Measurements from ENCODE around the gene CDC45.
"Not testable (repeated sequence)": the region's sequence is repeated elsewhere in the genome, so short reads cannot be mapped to it uniquely, and the experiment has no call there.

The CDC45 gene

GRCh38 chr22:19530751-19531150 lies 51.0 kb downstream of the CDC45 start:
- DNase-seq (ENCODE audit: low read depth), result no peak

DNA sequence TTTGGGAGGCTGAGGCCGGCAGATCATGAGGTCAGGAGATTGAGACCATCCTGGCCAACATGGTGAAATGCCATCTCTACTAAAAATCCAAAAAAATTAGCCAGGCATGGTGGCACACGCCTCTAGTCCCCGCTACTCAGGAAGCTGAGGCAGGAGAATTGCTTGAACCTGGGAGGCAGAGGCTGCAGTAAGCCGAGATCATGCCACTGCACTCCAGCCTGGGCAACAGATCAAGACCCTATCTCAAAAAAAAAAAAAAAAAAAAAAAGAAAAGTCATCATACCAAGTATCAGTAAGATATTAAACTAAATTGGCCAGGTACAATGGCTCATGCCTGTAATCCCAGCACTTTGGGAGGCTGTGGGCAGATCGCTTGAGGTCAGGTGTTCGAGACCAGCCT lies 51.6 kb downstream of the CDC45 start:
- DNase-seq (ENCODE audit: low read depth), result not testable (repeated sequence)

DNA sequence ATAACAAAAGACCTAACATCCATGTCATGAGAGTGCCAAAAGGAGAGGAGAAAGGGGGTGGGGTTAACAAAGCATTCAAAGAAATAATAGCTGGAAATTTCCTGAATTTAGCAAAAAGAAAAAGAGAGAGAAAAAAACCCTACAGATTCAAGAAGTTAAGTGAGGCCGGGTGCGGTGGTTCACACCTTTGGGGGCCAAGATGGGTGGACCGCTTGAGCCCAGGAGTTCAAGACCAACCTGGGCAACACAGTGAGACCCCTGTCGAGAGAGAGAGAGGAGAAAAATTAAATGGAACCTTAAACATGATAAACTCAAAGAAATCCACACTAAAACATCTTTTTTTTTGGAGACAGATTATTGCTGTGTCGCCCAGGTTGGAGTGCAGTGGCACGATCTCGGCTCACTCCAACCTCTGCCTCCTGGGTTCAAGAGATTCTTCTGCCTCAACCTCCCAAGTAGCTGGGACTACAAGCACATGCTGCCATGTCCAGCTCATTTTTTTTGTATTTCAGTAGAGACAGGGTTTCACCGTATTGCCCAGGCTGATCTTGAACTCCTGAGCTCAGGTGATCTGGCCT lies 53.4 kb downstream of the CDC45 start:
- no peak for DNase-seq (ENCODE audit: low read depth)

DNA sequence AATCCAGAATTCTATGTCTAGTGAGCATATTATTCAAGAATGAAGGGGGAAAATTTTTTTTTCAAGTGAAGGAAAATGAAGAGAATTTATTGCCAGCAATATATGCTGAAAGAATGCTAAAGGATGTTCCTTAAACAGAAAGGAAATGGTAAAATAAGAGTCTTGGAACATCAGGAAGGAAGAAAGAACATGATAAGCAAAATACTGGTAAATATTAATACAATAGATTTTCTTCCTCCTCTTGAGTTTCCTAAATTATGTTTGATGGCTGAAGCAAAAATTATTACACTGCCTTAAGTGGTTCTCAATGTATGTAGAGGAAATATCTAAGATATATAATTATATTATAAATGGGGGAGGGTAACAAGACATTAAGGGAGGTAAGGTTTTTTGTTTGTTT lies 54.1 kb downstream of the CDC45 start:
- no peak for DNase-seq (ENCODE audit: low read depth)

DNA sequence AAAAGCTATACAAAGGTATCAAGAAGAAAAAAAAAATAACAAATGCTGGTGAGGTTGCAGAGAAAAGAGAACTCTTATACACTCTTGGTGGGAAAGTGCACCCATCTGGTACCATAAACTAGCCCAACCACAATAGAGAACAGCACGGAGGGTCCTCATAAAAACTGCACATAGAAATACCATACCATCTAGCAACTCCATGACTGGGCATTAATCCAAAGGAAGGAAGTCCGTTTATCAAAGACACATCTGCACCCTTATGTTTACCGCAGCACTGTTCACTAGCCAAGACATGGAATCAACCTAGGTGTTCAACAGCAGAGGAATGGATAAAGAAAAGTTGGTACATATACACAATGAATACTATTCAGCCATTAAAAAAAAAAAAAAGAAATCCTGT lies 55.3 kb downstream of the CDC45 start:
- DNase-seq (ENCODE audit: low read depth), result no peak

DNA sequence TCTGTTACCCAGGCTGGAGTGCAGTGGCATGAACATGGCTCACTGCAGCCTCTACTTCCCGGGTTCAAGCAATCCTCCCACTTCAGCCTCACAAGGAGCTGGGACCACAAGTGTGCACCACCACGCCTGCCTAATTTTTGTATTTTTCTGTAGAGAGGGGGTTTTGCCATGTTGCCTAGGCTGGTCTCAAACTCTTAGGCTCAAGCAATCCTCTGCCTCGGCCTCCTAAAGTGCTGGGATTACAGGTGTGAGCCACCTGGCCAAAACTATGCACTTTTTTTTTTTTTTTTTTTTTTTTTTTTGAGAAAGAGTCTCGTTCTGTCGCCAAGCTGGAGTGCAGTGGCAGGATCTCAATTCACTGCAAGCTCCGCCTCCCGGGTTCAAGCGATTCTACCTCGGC lies 56.8 kb downstream of the CDC45 start:
- no peak for DNase-seq (ENCODE audit: low read depth)

- DNase-seq (ENCODE audit: low read depth), result no peak
Measured at GRCh38 chr22:19537941-19538488, 58.3 kb downstream of the CDC45 start.

DNA sequence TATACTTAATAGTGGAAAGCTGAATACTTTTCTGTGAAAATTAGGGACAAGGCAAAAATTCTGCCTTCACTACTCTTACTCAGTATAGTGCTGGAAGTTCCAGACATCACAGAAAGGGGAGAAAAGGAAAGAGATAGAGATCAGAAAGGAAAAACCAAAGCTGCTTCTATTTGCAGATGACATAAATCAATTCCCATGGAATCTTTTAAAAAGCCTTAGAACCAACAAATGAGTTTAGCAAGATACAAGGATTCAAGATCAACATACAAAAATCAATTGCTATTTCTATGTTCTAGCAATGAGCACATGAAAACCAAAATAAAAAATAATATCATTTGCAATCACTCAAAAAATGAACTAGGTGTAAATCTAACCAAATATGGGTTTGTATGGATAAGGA lies 60.7 kb downstream of the CDC45 start:
- DNase-seq (ENCODE audit: low read depth), result no peak

GRCh38 chr22:19543970-19544708 lies 64.4 kb downstream of the CDC45 start:
- DNase-seq (ENCODE audit: low read depth), result no peak

DNA sequence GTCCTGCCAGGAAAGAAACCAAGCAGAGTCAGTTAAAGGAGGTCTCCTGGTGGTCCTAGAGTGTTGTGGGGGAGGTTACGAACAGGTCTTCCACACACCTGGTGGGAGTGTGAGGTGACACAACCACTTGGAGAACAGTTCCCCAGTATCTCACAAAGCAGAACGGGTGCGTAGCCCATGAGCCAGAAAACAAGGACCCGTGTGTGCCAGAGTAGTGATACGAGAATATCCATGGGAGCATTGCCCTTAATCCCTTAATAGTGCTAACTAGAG lies 66.2 kb downstream of the CDC45 start:
- no peak for DNase-seq (ENCODE audit: low read depth)

DNA sequence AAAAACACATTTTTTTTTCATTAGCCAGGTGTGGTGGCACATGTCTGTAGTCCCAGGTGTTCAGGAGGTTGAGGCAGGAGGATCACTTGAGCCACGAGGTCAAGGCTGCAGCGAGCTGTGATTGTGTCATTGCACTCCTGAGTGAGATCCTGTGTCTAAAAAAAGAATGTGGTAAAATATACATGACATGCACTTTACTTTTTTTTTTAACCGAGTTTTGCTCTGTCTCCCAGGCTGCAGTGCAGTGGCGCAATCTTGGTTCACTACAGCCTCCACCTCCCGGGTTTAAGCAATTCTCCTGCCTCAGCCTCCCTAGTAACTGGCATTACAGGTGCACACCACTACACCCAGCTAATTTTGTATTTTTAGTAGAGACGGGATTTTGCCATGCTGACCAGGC lies 67.0 kb downstream of the CDC45 start:
- no peak for DNase-seq (ENCODE audit: low read depth)

DNA sequence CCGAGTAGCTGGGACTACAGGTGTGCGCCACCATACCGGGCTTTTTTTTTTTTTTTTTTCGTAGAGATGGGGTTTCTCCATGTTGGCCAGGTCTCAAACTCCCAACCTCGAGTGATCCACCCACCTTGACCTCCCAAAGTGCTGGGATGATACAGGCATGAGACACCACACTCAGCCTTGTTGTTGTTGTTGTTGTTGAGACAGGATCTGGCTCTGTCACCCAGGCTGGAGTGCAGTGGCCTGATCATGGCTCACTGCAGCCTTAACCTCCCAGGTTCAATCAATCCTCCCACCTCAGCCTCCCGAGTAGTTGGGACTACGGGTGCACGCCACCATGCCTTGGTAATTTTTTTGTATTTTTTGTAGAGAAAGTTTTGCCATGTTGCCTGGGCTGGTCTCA lies 67.9 kb downstream of the CDC45 start:
- DNase-seq (ENCODE audit: low read depth), result no peak

DNA sequence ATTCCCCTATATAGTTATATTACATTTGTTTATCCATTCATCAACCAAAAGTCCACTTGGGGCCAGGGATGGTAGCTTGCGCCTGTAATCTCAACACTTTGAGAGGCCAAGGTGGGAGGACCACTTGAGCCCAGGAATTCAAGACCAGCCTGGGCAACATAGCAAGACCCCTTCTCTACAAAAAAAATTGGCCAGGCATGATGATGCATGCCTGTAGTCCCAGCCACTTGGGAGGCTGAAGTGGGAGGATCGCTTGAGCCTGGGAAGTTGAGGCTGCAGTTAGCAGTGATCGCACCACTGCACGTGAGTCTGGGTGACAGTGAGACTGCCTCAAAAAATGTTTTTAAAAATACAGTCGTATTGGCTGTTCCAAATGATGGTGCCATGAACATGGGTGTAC lies 68.7 kb downstream of the CDC45 start:
- not testable (repeated sequence) for DNase-seq (ENCODE audit: low read depth)

DNA sequence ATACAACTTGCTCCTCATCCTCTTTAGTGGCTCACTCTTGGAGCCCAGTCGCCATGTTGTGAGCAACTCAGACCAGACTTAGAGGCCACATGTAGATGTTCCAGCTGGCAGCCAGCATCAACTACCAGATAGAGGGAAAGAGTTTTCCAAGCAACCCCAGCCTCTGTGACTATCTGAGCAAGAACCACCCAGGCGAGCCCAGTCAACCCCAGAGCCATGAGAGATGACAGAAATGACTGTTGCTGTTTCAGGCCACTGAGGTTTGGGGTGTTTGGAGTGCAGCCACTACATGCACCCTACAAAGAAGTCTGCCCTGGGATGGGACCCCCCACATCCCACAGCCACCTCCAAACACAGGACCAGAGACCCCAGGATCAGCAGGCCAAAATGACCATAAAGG lies 69.2 kb downstream of the CDC45 start:
- no peak for DNase-seq (ENCODE audit: low read depth)

DNA sequence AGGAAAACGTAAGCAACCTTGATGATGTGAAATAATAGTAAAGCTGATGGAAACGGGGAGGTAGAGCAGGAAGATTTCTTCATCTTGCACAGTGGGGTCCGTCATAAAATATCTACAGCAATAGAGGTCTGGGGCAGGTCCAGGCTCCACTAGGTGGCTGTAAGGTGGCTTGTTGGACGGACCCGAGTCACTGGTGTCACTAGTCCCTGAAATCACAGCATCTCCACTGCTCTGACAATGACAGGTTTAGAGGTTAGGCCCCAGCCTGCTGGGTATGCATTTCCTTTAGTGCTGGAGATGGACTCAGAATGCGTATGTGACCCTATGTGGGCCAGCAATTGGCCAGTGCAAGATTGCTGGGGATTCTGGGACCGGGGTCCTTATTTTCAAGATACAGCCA lies 69.7 kb downstream of the CDC45 start:
- no peak for DNase-seq (ENCODE audit: low read depth)

DNA sequence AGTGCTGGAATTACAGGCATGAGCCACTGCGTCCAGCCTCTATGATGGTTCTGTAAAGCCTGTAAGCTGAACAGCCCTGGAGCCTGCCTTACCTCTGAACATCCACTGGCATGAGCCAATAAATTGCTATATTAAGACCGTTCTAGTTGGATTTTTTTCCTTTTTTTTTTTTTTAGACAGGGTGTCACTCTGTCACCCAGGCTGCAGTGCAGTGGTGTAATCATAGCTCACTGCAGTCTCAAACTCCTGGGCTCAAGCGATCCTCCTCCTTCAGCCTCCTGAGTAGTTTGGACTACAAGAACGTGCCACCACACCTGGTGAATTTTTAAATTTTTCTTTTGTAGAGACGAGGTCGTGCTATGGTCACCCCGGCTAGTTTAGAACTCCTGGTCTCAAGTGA lies 70.7 kb downstream of the CDC45 start:
- DNase-seq (ENCODE audit: low read depth), result no peak

- no peak for DNase-seq (ENCODE audit: low read depth)
Measured at GRCh38 chr22:19553201-19553600, 73.5 kb downstream of the CDC45 start.

GRCh38 chr22:19554834-19555404 lies 75.2 kb downstream of the CDC45 start:
- peak; percentile 9 for DNase-seq (ENCODE audit: low read depth)

DNA sequence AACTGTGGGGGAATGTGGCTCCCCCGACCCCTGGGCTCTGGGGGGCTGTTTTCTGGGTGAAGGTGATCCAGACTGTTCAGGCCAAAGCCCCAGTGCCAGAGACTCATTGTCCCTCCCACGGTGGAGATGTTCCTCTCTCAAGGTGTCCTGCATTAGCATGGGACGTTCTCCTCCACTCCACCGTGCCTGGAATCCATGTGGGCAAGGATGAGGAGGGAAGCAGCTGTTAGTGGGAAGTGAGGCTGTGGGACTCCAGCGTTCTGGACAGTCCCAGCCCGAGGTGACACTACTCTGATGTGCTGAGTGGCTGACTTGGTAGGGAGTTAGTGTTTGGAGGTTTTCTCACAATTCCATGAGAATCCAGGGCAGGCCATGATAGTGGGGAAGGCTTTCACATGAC lies 75.9 kb downstream of the CDC45 start:
- no peak for DNase-seq (ENCODE audit: low read depth)

- no peak for DNase-seq (ENCODE audit: low read depth)
Measured at GRCh38 chr22:19556963-19557545, 77.3 kb downstream of the CDC45 start.

- no peak for DNase-seq (ENCODE audit: low read depth)
Measured at GRCh38 chr22:19559324-19559811, 79.6 kb downstream of the CDC45 start.

- no peak for DNase-seq (ENCODE audit: low read depth)
Measured at GRCh38 chr22:19559956-19560355, 80.2 kb downstream of the CDC45 start.
